ENCODE results near the gene DHRS1.
"Not testable (repeated sequence)": the region's sequence is repeated elsewhere in the genome, so short reads cannot be mapped to it uniquely, and the experiment has no call there.

The DHRS1 gene

GRCh38 chr14:24247422-24247821, 52.2 kb downstream of the DHRS1 start:
- no peak for DNase-seq (ENCODE audit: low read depth)

- DNase-seq (ENCODE audit: low read depth): no peak
Observed at GRCh38 chr14:24246765-24247212, 52.8 kb downstream of the DHRS1 start.

GRCh38 chr14:24245350-24245749, 54.2 kb downstream of the DHRS1 start:
- not testable (repeated sequence) for DNase-seq (ENCODE audit: low read depth)

GRCh38 chr14:24243336-24243836, 56.2 kb downstream of the DHRS1 start:
- no peak for DNase-seq (ENCODE audit: low read depth)

GRCh38 chr14:24241829-24242443, 57.6 kb downstream of the DHRS1 start:
- DNase-seq (ENCODE audit: low read depth): peak; percentile 85
